HL-60/S4 treated with retinoic acid at 250 ng/mL for 4 days and 3 days (cell line): Measurements from ENCODE around the gene S100B.
"Not testable (repeated sequence)": the region's sequence is repeated elsewhere in the genome, so short reads cannot be mapped to it uniquely, and the experiment has no call there.

ENCODE experiments used
- in situ Hi-C: fragments of 300-500 bp; cut with MboI; formaldehyde crosslinking; loops from 2 replicates; pipeline ENCODE4 v1.7.0; 2022; ENCODE audit warnings: low sequenced_read_pairs

Gene S100B

GRCh38 chr21:46604329-46604974, 430 bp downstream of the S100B start:
- in situ Hi-C loops = no loop called here

GRCh38 chr21:46603228-46603627, 1.7 kb downstream of the S100B start:
- in situ Hi-C loops = no loop called here

GRCh38 chr21:46600978-46601377, 3.9 kb downstream of the S100B start:
- in situ Hi-C loops = no loop called here

- in situ Hi-C loops = no loop called here
These were observed 4.6 kb downstream of the S100B start for GRCh38 chr21:46600305-46600704.

GRCh38 chr21:46598581-46599572, 6.0 kb downstream of the S100B start:
- in situ Hi-C loops = no loop called here

- in situ Hi-C loops = no loop called here
These were observed 7.0 kb downstream of the S100B start for GRCh38 chr21:46597896-46598343.

- in situ Hi-C loops = no loop called here
These were observed 7.9 kb downstream of the S100B start for GRCh38 chr21:46597031-46597430.

GRCh38 chr21:46596201-46596600, 8.7 kb downstream of the S100B start:
- in situ Hi-C loops = no loop called here

GRCh38 chr21:46594276-46594675, 10.6 kb downstream of the S100B start:
- in situ Hi-C loops = no loop called here

- in situ Hi-C loops = no loop called here
These were observed 19.5 kb downstream of the S100B start for GRCh38 chr21:46585191-46585953.

- in situ Hi-C loops = no loop called here
These were observed 23.0 kb downstream of the S100B start for GRCh38 chr21:46581780-46582307.

- in situ Hi-C loops = not testable (repeated sequence)
These were observed 25.5 kb downstream of the S100B start for GRCh38 chr21:46579394-46579793.

- in situ Hi-C loops = not testable (repeated sequence)
These were observed 27.1 kb downstream of the S100B start for GRCh38 chr21:46577786-46578185.

- in situ Hi-C loops = no loop called here
These were observed 32.0 kb downstream of the S100B start for GRCh38 chr21:46572850-46573249.

GRCh38 chr21:46570631-46571030, 34.3 kb downstream of the S100B start:
- in situ Hi-C loops = no loop called here

GRCh38 chr21:46570119-46570518, 34.8 kb downstream of the S100B start:
- in situ Hi-C loops = no loop called here

GRCh38 chr21:46569081-46569480, 35.8 kb downstream of the S100B start:
- in situ Hi-C loops = no loop called here

- in situ Hi-C loops = no loop called here
These were observed 36.3 kb downstream of the S100B start for GRCh38 chr21:46568562-46568961.

GRCh38 chr21:46567348-46567747, 37.5 kb downstream of the S100B start:
- in situ Hi-C loops = no loop called here

- in situ Hi-C loops = no loop called here
These were observed 40.5 kb downstream of the S100B start for GRCh38 chr21:46564391-46564790.
